SK-N-SH treated with all-trans-retinoic acid at 6 μM for 48 hours (cell line): Measurements from ENCODE around the gene RERE.

ENCODE experiments used
- ATAC-seq: fragments of 200-7000 bp; cut with Tn5 transposase; 3 replicates; pipeline ENCODE4 v1.9.1; 2020; ENCODE audit warnings: mild to moderate bottlenecking, moderate library complexity
- ARNTL ChIP-seq: fragments of 450-650 bp; formaldehyde crosslinking; IDR thresholded peaks from 2 replicates; pipeline ENCODE4 v1.5.0; 2020; ENCODE audit warnings: low read depth, mild to moderate bottlenecking, moderate library complexity, borderline replicate concordance
- BACH2 ChIP-seq: fragments of 250-450 bp; sonication (Bioruptor Pico); IDR thresholded peaks from 2 replicates; pipeline ENCODE4 v1.9.0; 2021; ENCODE audit warnings: mild to moderate bottlenecking, borderline replicate concordance
- CREB5 ChIP-seq: fragments of 250-450 bp; sonication (Bioruptor Pico); IDR thresholded peaks from 2 replicates; pipeline ENCODE4 v1.5.1; 2020; ENCODE audit warnings: low read depth, mild to moderate bottlenecking, moderate library complexity
- CSDC2 ChIP-seq: fragments of 250-450 bp; sonication (Bioruptor Pico); IDR thresholded peaks from 2 replicates; pipeline ENCODE4 v1.5.0; 2020; ENCODE audit warnings: mild to moderate bottlenecking, moderate library complexity
- CSRNP3 ChIP-seq: fragments of 250-450 bp; sonication (Bioruptor Pico); IDR thresholded peaks from 2 replicates; pipeline ENCODE4 v1.5.1; 2021; ENCODE audit warnings: mild to moderate bottlenecking, moderate library complexity
- ESRRG ChIP-seq: fragments of 250-450 bp; sonication (Bioruptor Pico); IDR thresholded peaks from 2 replicates; pipeline ENCODE4 v1.6.1; 2021; ENCODE audit warnings: mild to moderate bottlenecking
- GLIS3 ChIP-seq: fragments of 250-450 bp; sonication (Bioruptor Pico); IDR thresholded peaks from 2 replicates; pipeline ENCODE4 v1.5.0; 2020; ENCODE audit warnings: mild to moderate bottlenecking, moderate library complexity
- ISL1 ChIP-seq: fragments of 250-450 bp; sonication (Bioruptor Pico); IDR thresholded peaks from 2 replicates; pipeline ENCODE4 v2.1.2; 2022; ENCODE audit warnings: mild to moderate bottlenecking, moderate library complexity
- OSR1 ChIP-seq: fragments of 250-450 bp; sonication (Bioruptor Pico); IDR thresholded peaks from 2 replicates; pipeline ENCODE4 v1.8.0; 2022; ENCODE audit warnings: moderate library complexity, mild to moderate bottlenecking, inconsistent platforms
- PATZ1 ChIP-seq: fragments of 250-450 bp; sonication (Bioruptor Pico); IDR thresholded peaks from 2 replicates; pipeline ENCODE4 v1.8.0; 2020; ENCODE audit warnings: mild to moderate bottlenecking, moderate library complexity, borderline replicate concordance
- POU6F1 ChIP-seq: fragments of 250-450 bp; sonication (Bioruptor Pico); IDR thresholded peaks from 2 replicates; pipeline ENCODE4 v1.8.0; 2021; ENCODE audit warnings: low read depth, mild to moderate bottlenecking, moderate library complexity, borderline replicate concordance
- PPARA ChIP-seq: fragments of 250-450 bp; sonication (Bioruptor Pico); IDR thresholded peaks from 2 replicates; pipeline ENCODE4 v1.5.0; 2020; ENCODE audit warnings: mild to moderate bottlenecking, borderline replicate concordance
- RARB ChIP-seq: fragments of 250-450 bp; sonication (Bioruptor Pico); IDR thresholded peaks from 2 replicates; pipeline ENCODE4 v1.8.0; 2021; ENCODE audit warnings: mild to moderate bottlenecking, moderate library complexity
- SNAI2 ChIP-seq: fragments of 250-450 bp; sonication (Bioruptor Pico); IDR thresholded peaks from 2 replicates; pipeline ENCODE4 v1.5.0; 2020; ENCODE audit warnings: mild to moderate bottlenecking, moderate library complexity
- TCF4 ChIP-seq: fragments of 250-450 bp; sonication (Bioruptor Pico); IDR thresholded peaks from 2 replicates; pipeline ENCODE4 v1.8.0; 2021; ENCODE audit warnings: mild to moderate bottlenecking, moderate library complexity, borderline replicate concordance
- TOX ChIP-seq: fragments of 250-450 bp; sonication (Bioruptor Pico); IDR thresholded peaks from 2 replicates; pipeline ENCODE4 v1.8.0; 2021; ENCODE audit warnings: mild to moderate bottlenecking, moderate library complexity, borderline replicate concordance
- TSHZ2 ChIP-seq: fragments of 250-450 bp; sonication (Bioruptor Pico); IDR thresholded peaks from 2 replicates; pipeline ENCODE4 v1.5.0; 2020; ENCODE audit warnings: mild to moderate bottlenecking, moderate library complexity
- ZC3H10 ChIP-seq: fragments of 250-450 bp; sonication (Bioruptor Pico); IDR thresholded peaks from 2 replicates; pipeline ENCODE4 v1.5.1; 2021; ENCODE audit warnings: mild to moderate bottlenecking, moderate library complexity
- ZFP30 ChIP-seq: fragments of 450-650 bp; formaldehyde crosslinking; IDR thresholded peaks from 2 replicates; pipeline ENCODE4 v1.5.0; 2022; ENCODE audit warnings: mild to moderate bottlenecking, moderate library complexity
- ZNF565 ChIP-seq: fragments of 450-650 bp; formaldehyde crosslinking; conservative IDR thresholded peaks from 2 replicates; pipeline ENCODE4 v1.5.0; 2020; ENCODE audit warnings: low read depth, mild to moderate bottlenecking, moderate library complexity
- ZNF70 ChIP-seq: fragments of 450-650 bp; formaldehyde crosslinking; IDR thresholded peaks from 2 replicates; pipeline ENCODE4 v1.5.0; 2020; ENCODE audit warnings: mild to moderate bottlenecking, moderate library complexity
- ZNF8 ChIP-seq: fragments of 450-650 bp; formaldehyde crosslinking; IDR thresholded peaks from 2 replicates; pipeline ENCODE4 v1.5.0; 2020; ENCODE audit warnings: mild to moderate bottlenecking, moderate library complexity

RERE gene

GRCh38 chr1:8687538-8687937 lies 129.9 kb downstream of the RERE start:
- TF ChIP-seq ZFP30 (CRISPR knock-in tag) (no peak), CSDC2 (CRISPR knock-in tag) (no peak), ZC3H10 (CRISPR knock-in tag) (no peak), GLIS3 (CRISPR knock-in tag) (no peak), TOX (CRISPR knock-in tag) (no peak), ZNF70 (CRISPR knock-in tag) (no peak), ISL1 (CRISPR knock-in tag) (no peak), CSRNP3 (CRISPR knock-in tag) (no peak), TSHZ2 (CRISPR knock-in tag) (no peak), OSR1 (CRISPR knock-in tag) (no peak), TCF4 (CRISPR knock-in tag) (no peak), ARNTL (CRISPR knock-in tag) (no peak), CREB5 (CRISPR knock-in tag) (no peak), RARB (CRISPR knock-in tag) (no peak), ESRRG (no peak), BACH2 (CRISPR knock-in tag) (no peak), POU6F1 (CRISPR knock-in tag) (no peak)
- no peak for ATAC-seq

- no peak for ATAC-seq
- no peak for TF ChIP-seq SNAI2 (CRISPR knock-in tag)
- TF ChIP-seq PPARA, result no peak
- no peak for TF ChIP-seq PATZ1 (CRISPR knock-in tag)
- no peak for TF ChIP-seq TSHZ2 (CRISPR knock-in tag)
- TF ChIP-seq CSRNP3 (CRISPR knock-in tag), result no peak
- TF ChIP-seq ZNF8 (CRISPR knock-in tag), result no peak
- no peak for TF ChIP-seq TOX (CRISPR knock-in tag)
- no peak for TF ChIP-seq CREB5 (CRISPR knock-in tag)
- TF ChIP-seq OSR1 (CRISPR knock-in tag), result no peak
- no peak for TF ChIP-seq ISL1 (CRISPR knock-in tag)
- TF ChIP-seq RARB (CRISPR knock-in tag), result no peak
- no peak for TF ChIP-seq ESRRG
- TF ChIP-seq ZFP30 (CRISPR knock-in tag), result no peak
- no peak for TF ChIP-seq BACH2 (CRISPR knock-in tag)
- TF ChIP-seq ZNF565, result no peak
Observed at GRCh38 chr1:8687039-8687438, 130.4 kb downstream of the RERE start.
